ENCODE results near the gene MMP28. TPM values are rescaled to one million over a fixed set of nuclear protein-coding genes. Genes with fewer than 3 reads are reported as not detected.

Gene MMP28
- total RNA-seq, 3 donors from 2014 or later = 5.6 to 25.6 (median 12.3) TPM

DNA sequence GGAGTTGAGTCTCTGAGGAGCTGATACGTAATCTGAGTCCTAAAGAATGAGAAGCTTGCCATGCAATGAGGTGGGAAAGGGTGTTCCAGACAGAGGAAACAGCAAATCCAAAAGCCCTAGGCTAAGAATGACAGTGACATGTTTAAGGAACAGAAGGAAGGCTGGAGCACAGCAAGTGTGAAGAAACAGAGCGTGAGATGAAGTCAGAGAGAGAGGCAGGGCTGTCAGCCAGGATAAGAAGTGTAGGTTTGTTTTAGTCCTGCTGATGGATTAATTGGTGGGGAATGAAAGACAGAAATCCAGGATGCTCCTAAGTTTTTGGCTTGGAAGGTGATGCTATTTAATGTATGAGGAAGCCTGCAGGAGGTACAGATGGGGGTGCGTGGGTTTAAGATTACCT is 14.5 kb downstream of the MMP28 start:
- H3K27me3 ChIP-seq = no peaks in the 10 kb centered on the region
- H3K4me3 ChIP-seq = no peak overlapping the region
- no peak overlapping the region for H3K27ac ChIP-seq
- no peaks in the 10 kb centered on the region for H3K4me1 ChIP-seq
- DNase-seq (ENCODE audit: low spot score in 2 of 2) = no peak
- intact Hi-C loops (cut with DNase I; ENCODE audit: low total_unique reads) = no loop called here
- no peaks in the 10 kb centered on the region for H3K9me3 ChIP-seq
- TF ChIP-seq POLR2A (IDR thresholded peaks at IDR 0.05) (no peak), POLR2AphosphoS5 (IDR thresholded peaks at IDR 0.05) (no peak)
- TF ChIP-seq, protein P1, sequence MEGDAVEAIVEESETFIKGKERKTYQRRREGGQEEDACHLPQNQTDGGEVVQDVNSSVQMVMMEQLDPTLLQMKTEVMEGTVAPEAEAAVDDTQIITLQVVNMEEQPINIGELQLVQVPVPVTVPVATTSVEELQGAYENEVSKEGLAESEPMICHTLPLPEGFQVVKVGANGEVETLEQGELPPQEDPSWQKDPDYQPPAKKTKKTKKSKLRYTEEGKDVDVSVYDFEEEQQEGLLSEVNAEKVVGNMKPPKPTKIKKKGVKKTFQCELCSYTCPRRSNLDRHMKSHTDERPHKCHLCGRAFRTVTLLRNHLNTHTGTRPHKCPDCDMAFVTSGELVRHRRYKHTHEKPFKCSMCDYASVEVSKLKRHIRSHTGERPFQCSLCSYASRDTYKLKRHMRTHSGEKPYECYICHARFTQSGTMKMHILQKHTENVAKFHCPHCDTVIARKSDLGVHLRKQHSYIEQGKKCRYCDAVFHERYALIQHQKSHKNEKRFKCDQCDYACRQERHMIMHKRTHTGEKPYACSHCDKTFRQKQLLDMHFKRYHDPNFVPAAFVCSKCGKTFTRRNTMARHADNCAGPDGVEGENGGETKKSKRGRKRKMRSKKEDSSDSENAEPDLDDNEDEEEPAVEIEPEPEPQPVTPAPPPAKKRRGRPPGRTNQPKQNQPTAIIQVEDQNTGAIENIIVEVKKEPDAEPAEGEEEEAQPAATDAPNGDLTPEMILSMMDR (IDR thresholded peaks at IDR 0.05) = no peak
- no peaks in the 10 kb centered on the region for H3K36me3 ChIP-seq

DNA sequence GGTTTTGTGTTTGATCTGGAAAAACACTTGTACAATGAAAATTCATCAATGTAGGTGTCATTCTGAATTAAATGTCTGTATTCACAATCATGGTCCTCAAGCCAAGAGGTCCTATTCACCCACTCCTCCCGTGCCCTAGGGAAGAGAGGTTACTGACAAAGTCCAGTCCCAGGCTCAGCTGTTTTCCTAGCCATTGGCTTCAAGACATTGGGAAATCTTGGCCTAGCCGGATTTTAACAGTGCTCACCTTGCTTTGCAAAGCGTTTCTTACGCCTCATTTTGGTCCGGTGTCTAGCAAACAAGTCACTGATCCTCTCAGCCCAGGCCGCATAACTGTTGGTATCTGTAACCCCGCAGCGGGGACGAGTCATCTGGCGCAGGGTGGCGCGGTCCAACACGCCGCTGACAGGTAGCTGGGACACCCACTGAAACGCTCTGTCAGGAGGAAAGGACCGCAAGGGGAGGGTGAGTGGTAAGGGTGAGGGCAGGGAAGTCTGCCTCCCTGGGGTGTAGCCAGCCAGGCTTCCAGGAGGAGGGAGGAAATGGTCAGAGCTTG is 16.7 kb downstream of the MMP28 start:
- no peaks in the 10 kb centered on the region for H3K36me3 ChIP-seq
- H3K27ac ChIP-seq = no peak overlapping the region
- H3K9me3 ChIP-seq = no peaks in the 10 kb centered on the region
- H3K27me3 ChIP-seq = no peaks in the 10 kb centered on the region
- no peak overlapping the region for H3K4me3 ChIP-seq
- no peak for DNase-seq (ENCODE audit: low spot score in 2 of 2)
- intact Hi-C loops (cut with DNase I; ENCODE audit: low total_unique reads) = no loop called here
- TF ChIP-seq POLR2A (IDR thresholded peaks at IDR 0.05) = no peak
- TF ChIP-seq, protein P1 (IDR thresholded peaks at IDR 0.05) = no peak
- TF ChIP-seq POLR2AphosphoS5 (IDR thresholded peaks at IDR 0.05) = no peak
- H3K4me1 ChIP-seq = no peaks in the 10 kb centered on the region

DNA sequence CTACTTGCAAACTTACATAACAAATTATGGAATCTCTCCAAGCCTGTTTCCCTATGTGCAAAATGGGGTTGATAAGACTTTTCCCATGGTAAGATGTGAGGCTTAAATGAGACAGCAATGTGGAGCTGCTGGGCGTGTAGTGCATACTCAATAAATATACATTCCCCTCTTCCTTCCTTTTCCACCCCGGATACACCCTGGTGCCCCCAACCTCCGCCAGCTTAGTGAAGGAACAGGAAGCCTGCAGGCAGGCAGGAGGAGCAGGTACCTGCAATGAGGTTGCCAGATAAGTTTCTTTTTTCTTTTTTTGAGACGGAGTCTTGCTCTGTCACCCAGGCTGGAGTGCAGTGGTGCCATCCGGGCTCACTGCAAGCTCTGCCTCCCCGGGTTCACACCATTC is 19.9 kb downstream of the MMP28 start:
- H3K4me3 ChIP-seq = no peak overlapping the region
- no peak overlapping the region for H3K27ac ChIP-seq
- H3K27me3 ChIP-seq = no peaks in the 10 kb centered on the region
- no peaks in the 10 kb centered on the region for H3K4me1 ChIP-seq
- no peaks in the 10 kb centered on the region for H3K36me3 ChIP-seq
- intact Hi-C loops (cut with DNase I; ENCODE audit: low total_unique reads) = no loop called here
- TF ChIP-seq POLR2AphosphoS5 (IDR thresholded peaks at IDR 0.05) (no peak), POLR2A (IDR thresholded peaks at IDR 0.05) (no peak)
- TF ChIP-seq, protein P1 (IDR thresholded peaks at IDR 0.05) = no peak
- DNase-seq (ENCODE audit: low spot score in 2 of 2) = no peak
- H3K9me3 ChIP-seq = no peaks in the 10 kb centered on the region

DNA sequence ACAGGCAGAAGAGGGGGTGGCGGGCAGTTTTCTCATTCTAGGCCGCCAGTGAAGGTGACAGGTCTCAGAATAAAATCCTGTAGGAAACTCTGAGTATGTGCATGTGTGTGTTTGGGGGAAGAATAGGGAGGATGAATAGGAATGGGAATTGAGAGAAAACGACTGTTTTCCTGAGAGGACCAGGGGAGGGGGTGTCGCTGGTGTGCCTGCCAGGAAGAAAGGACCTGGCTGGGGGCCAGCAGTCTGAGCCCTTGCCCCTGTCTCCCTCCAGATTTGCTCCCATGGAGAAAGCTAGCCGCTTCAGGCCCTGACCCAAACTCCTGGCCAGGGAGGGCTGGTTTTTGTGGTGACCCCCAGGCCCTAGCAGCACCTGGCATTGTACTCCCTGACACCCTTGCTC is 20.4 kb downstream of the MMP28 start:
- no peaks in the 10 kb centered on the region for H3K4me1 ChIP-seq

DNA sequence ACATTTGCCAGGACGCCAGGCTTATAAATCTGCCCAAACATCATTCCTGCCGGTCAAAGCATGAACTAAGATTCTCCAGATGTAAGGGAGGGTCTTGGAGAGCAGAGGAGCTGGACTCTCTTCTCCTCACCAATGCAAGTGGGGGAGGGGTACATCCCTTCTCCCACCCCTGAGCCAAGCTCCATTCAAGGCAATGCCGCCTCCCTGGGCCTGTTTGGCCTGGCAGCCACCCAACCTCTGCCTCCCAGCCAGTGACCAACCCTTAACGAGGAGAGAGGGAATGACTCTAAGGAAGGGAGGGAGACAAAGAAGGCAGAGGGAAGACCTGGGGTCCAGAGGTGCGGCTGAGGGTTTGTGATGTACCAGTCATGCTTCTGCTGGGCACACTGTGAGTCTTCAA is 20.9 kb downstream of the MMP28 start:
- Histone ChIP-seq H3K4me1 (no peaks in the 10 kb centered on the region), H3K27ac (no peak overlapping the region)

More for the DNA sequence above, 20.4 kb downstream of the MMP28 start:
- Histone ChIP-seq H3K36me3 (no peaks in the 10 kb centered on the region), H3K9me3 (no peaks in the 10 kb centered on the region), H3K4me3 (no peak overlapping the region), H3K27ac (no peak overlapping the region), H3K27me3 (no peaks in the 10 kb centered on the region)
- TF ChIP-seq, protein P1 (IDR thresholded peaks at IDR 0.05) = no peak
- TF ChIP-seq POLR2AphosphoS5 (IDR thresholded peaks at IDR 0.05) (no peak), POLR2A (IDR thresholded peaks at IDR 0.05) (no peak)
- DNase-seq (ENCODE audit: low spot score in 2 of 2) = no peak
- intact Hi-C loops (cut with DNase I; ENCODE audit: low total_unique reads) = no loop called here

More for the DNA sequence above, 20.9 kb downstream of the MMP28 start:
- TF ChIP-seq POLR2A (IDR thresholded peaks at IDR 0.05) (no peak), POLR2AphosphoS5 (IDR thresholded peaks at IDR 0.05) (no peak)
- TF ChIP-seq, protein P1 (IDR thresholded peaks at IDR 0.05) = no peak
- intact Hi-C loops (cut with DNase I; ENCODE audit: low total_unique reads) = no loop called here
- DNase-seq (ENCODE audit: low spot score in 2 of 2) = no peak
- Histone ChIP-seq H3K4me3 (no peak overlapping the region), H3K27me3 (no peaks in the 10 kb centered on the region), H3K36me3 (no peaks in the 10 kb centered on the region), H3K9me3 (no peaks in the 10 kb centered on the region)

Data from breast epithelium (tissue), 4 donors.